ENCODE results near the gene LRRC3.

The LRRC3 gene

DNA sequence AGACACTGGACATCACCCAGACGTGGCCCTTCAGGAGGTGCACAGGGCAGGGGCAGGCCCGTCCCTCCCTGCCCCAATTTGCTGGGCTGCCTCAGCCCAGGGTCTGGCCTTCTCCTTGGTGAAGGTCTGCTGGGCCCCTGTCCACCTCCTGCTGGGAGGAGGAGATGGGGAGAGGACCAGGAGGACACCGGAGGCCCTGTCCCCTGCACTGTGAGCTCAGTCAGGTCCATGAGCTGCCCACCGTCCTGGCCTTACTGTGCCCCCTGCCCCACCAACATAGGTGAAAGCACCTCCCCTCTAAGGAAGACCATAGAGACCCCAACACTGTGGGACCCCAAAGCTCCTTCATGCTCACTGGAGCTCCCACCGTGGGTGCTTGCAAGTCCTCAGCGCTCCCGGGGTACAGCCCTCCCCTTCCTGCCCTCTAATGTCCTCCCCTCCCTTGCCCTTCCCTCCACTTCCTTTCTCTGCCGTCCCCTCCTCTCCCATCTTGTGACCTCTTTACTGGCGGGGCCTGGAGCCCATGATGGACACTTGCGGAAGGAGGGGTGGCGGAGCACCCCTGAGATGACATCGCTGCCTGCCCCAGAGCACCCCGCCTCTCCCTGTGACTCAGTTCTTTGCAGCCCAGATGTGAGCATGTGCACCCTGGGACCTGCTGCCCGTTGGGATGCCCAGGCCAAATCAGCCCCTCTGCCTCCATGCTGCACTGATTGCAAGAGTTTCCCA, 4.6 kb downstream of the LRRC3 start:
- no peak for DNase-seq

GRCh38 chr21:44460441-44460755, 5.1 kb downstream of the LRRC3 start:
- no peak for DNase-seq

DNA sequence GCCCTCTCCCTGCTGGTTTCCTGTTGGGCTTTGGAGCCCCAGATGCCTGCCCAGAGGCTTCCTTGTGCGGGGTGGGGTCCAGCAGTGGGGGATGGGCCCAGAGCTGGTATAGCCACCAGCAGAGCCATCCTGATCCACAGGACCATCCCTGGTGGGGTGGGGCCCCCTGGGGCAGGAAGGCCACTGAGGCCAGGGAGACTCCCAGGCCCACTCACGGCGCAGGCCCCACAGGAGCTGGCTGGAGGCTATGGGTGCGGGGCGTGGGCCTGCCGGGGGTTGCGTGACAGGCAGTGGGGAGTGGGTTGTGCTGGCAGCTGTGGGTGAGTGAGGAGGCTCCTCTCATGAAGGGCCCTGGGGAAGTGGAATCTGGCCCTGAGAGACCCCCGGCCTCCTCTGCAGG, 5.7 kb downstream of the LRRC3 start:
- no peak for DNase-seq

DNA sequence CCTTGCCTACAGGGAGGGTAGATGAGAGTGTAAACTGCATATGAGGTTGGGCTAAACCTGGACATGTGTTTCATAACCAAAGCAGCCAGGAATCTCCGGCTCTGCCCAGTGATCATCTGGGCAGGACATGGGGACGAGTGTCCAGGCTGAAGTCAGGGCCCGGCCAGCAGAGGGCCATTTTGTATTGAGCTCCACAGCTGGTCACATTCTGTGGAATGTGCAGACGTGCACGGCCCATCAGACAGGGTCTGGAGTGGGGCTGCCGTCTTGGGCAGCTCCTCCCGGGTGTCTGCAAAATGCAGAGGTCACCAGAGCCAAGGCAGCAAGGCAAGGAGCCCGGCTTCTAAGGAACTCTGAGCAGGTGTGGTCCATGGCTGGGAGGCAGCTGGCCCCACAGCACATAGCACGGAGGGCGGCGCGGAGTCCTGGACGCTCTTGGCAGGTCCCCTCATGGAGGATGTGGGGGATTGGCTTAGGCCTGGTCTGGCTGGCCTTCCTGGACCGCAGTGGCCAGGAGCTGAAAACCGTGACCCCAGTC, 6.2 kb downstream of the LRRC3 start:
- no peak for DNase-seq

GRCh38 chr21:44462086-44462833, 7.0 kb downstream of the LRRC3 start:
- no peak for DNase-seq

GRCh38 chr21:44462834-44463200, 7.5 kb downstream of the LRRC3 start:
- no peak for DNase-seq

- no peak for DNase-seq
Observed at GRCh38 chr21:44463724-44464123, 8.4 kb downstream of the LRRC3 start.

DNA sequence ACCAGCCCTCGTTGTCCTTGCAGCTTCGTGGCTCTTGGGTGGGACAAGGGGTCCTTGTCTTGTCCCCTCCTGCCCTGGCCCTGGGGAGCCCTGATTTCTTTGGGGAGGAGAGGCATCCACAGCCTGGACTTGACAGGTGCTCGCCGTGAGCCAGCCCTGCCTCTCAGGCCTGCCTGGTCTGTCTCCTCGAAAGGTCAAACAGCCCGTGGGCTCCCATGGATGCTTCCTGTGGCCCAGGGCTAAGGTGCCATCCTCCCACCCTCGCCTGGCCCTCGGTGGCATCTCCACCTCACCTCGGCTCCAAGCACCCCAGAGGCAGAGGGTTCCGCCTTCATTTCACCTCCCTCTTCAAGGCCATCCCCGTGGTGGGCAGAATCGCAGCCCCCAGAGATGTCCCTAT, 9.0 kb downstream of the LRRC3 start:
- no peak for DNase-seq

DNA sequence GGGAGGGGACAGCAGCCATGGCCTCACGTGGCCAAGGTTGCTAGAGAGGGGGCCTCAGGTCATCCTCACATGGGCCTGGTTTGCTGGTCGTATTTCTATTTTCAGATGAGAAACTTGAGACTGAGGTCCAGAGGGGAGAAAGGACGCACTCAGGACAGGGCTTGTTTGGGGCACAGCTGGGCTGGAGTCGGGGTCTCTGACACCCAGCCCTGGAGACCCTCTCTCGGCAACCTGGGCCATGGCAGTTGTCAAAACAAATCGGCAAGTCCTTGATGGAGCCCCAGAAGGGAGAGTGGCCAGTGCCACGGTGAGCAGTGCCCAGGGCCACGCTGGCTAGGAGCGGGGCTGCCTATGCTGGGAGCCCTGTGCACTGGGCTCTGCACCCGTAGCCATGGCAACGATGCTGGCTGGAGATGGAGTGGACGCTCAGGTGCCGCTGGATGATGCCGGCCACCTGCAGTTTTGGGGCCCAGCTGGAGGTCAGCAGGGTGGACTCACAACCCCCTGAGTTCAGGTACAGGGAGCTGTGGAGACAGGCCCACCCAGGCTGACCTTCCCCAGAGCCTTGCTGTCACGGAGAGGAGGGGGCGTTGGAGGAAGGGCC, 11.1 kb downstream of the LRRC3 start:
- no peak for DNase-seq

- no peak for DNase-seq
Observed at GRCh38 chr21:44466996-44467858, 11.9 kb downstream of the LRRC3 start.

DNA sequence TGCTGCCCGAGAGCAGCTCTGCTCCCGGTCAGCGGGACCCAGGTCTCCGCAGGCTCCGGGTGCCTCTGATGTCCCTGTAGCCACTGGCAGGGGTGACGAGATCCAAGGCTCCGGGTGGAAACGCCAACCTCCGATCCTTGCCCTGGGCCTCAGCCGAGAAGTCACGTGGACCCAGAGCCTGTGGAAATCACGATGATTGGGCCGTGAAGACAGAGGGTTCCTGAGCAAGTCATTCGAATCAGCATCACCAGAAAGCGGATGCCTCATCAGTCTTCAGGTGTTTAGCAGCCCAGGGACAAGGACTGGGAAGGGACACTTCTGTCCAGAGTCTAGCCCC, 12.5 kb downstream of the LRRC3 start:
- no peak for DNase-seq

DNA sequence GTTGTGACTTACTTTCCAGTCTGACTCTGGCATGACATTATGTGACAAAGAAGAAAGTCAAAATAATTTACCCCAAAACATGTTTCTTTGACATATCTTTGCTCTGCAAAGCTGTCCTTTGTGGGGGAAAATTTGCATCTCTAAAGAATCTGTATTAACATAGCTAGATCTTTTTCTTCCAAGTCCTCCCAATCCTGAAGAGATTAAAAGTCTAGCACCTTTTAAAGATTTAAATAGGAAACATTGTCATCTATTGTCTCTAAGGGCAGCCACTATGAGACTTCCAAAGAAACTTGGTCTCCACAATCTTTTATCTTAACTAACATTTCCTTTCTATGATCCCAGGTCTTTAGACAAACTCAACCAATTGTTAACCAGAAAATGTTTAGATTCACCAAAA, 16.0 kb downstream of the LRRC3 start:
- DNase-seq = no peak

DNA sequence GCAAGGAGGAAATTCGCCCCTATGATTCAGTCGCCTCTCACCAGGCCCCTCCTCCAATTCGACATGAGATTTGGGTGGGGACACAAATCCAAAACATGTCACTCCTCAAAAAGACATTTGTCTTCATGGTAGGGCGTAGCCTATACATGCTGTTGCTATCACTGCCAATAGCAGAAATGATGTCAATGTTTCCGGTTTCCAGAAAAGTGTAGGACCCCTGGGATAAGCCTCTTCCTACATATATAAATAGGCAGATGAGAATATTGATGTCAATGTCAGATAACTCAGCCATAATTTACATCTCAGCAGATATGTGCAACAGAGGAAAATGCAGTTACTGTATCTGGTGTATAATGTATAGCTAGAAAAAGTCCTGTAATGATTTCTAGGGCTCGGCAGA, 16.7 kb downstream of the LRRC3 start:
- no peak for DNase-seq

DNA sequence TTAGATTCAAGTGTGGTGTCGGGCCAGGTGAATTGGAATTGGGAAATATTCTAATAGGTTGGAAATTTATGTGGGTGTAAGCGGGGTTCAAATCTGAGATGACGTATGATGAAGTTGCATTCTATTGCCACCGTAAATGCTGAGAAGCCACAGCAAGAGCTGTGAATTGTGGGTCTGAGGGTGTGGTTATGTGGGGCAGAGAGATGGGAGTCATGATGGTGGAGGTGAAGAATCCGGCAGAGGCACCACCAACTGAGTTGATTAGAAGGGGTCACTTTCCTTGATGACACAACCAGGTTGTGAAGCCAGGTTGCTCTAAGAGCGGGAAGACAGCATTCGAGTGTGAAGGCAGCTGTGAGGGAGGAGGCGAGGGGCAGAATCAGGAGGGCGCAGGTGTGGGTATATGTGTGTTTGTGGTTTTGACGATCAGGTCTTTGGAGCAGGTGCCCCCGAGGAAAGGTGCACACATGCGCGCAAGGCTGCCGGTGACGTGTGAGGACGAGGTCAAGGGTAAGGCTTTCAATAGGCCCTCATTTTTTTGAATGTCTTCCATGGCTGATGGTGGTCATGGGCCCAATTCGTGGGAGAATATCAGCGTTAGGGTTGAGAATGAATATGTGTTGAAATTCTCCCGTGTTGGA, 18.7 kb downstream of the LRRC3 start:
- DNase-seq = no peak

GRCh38 chr21:44475266-44475845, 20.0 kb downstream of the LRRC3 start:
- no peak for DNase-seq

DNA sequence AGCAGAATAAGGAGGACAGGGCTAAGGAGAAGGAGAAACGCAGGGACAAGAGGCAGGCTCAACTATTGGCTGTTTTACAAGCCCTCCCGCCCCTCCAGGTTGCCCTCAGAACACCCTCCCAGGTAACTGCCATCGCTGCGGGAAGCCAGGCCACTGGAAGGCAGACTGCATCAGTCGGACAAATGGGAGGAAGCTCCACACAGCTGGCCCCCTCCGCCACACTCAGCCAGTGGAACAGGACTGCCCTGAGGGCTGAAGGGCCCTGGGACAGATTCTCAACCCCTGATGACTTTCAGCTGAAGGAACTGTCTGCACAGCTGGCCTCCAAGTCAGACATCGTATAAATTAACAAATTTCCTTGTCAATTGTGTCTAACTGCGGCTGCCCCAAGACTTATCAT, 21.8 kb downstream of the LRRC3 start:
- DNase-seq = no peak

DNA sequence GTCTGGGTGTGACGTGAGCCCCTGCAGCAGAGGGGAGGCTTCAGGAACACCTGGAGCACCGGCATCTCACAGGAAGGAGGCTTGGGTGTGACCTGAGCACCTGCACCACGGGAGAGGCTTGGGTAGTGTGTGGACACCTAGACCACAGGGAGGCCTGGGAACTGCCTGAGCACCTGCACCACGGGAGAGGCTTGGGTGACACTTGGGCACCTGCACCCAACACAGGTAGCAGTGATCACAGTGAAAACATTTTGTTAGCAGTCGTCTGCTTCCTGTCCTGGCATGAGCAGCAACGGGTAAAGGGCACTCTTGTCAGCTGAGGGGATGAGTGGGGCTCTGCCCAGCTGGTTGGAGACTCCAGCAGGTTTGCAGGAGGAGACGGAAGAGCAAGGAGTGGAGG, 22.4 kb downstream of the LRRC3 start:
- no peak for DNase-seq

- DNase-seq = no peak
Observed at GRCh38 chr21:44478124-44478800, 23.0 kb downstream of the LRRC3 start.

DNA sequence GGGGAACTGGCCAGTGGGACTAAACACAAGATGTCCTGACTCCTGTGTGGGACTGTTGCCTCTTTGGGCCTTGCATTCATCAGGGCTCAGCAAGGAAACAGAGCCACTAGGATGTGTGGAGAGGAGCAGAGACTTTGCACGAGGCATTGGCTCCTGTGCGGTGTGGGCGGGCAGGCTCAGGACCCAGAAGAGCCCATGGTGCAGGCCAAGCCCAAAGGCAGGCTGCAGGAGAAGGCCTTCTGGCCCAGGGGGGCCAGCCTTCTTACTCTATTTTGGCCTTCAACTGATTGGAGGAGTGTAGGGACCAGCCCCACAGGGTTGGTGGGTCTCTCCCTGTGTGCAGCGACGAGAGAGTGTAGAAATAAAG, 23.5 kb downstream of the LRRC3 start:
- no peak for DNase-seq

DNA sequence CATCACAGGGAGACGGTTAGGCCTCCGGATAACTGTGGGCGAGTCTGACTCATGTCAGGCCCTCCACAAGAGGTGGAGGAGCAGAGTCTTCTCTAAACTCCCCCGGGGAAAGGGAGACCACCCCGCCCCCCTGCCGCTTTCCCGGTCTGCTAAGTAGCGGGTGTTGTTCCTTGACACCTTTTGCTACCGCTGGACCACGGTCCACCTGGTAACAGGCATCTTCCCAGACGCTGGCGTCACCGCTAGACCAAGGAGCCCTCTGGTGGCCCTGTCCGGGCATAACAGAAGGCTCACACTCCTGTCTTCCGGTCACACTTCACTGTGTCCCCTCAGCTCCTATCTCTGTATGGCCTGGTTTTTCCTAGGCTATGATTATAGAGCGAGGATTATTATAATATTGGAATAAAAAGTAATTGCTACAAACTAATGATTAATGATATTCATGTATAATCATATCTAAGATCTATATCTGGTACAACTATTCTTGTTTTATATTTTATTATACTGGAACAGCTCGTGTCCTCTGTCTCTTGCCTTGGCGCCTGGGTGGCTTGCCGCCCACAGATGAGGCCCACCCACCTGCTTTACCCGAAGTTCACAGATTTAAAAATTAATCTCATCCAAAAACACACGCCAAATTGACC, 24.4 kb downstream of the LRRC3 start:
- peak; percentile 65 for DNase-seq

Measured in activated T-cell treated with anti-CD3 and anti-CD28 coated beads, Interleukin-2, amount 50 U/mL, for 1 hour (primary cell).